A549 treated with Mapracorat at 1 μM for 4 hours (cell line): ENCODE results near the gene TFPI. TPM values are rescaled to one million over a fixed set of nuclear protein-coding genes. Genes with fewer than 3 reads are reported as not detected.

Experiments used
- total RNA-seq: library from RNA; stranded (reverse); fragments of 200-300 nt; extraction: Qiagen RNA extraction; gene quantifications from 5 replicates; pipeline ENCODE4 v1.2.3, GENCODE V29; 2022

TFPI gene
- 42.2 to 59.1 TPM (median 50.4 TPM) in 5 replicates for total RNA-seq

DNA sequence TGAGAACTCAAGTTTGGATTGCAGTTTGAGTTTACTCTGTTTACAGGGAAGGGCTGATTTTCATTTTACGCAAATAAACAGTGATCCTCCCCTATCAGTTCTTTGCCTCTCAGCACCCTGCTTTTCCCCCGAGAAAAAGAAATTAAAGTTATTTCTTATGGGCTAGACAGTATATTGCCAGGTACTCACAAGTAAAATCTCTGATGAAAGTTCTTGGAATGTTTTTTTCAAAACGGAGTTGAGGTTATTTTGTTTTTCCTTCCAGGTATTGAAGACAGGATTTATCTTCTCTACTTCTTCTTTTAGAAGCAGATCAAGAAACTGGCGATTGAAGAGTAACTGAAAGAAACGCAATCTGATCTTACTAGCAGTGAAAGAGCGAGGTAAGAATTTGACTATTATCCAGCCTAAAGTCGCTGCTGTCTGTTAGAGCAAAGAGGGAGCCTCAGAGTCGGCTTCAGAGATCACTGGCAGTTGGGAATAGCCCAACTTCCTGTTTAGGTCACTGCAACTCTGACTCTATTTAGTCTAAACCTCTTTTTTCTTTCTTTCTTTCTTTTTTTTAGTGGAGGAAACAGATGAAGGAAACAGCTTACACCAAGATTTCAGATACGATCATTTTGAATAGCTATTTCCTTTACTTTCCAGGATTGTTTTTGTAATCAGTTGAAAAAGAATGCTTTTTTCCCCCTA, at the start of gene TFPI:
Gene TFPI (minus strand): TSS at position 425 of the 693 bp plus-strand sequence. CDS start 50,667 bp downstream, outside the sequence.

Other genes with a start within 250 kb of the TFPI start
- 0.02 to 0.16 TPM (median 0.04 TPM) in 3 of 5 replicates, not detected in the others for gene CALCRL, start 106.2 kb downstream of the TFPI start, total RNA-seq